ENCODE measurements around the gene TERB2.

GRCh38 chr15:44956388-44956787 is at the start of gene TERB2:
- TF ChIP-seq CTCF (optimal IDR thresholded peaks at IDR 0.05 in 1 of 3, IDR thresholded peaks at IDR 0.05 in 1 of 3, conservative IDR thresholded peaks at IDR 0.05 in 1 of 3; ENCODE audit: extremely low read depth in 1 of 3, insufficient read depth in 2 of 3, low read length in 3 of 3) (no peak), EZH2 (IDR thresholded peaks at IDR 0.05; ENCODE audit: low read length) (no peak)
